Measurements from ENCODE around the gene FAT1.

FAT1 gene

GRCh38 chr4:186622788-186623464 is 100.7 kb downstream of the FAT1 start:
- Histone ChIP-seq H3K4me3 (ENCODE audit: low read depth, low read length) (no peak overlapping the region), H3K36me3 (ENCODE audit: control insufficient read depth in 2 of 2, insufficient read depth in 1 of 2, low read length in 2 of 2) (peaks cover 0 to 92% of the 10 kb centered on the region in 2 experiments; a peak in 1 of 3 replicates), H3K9me3 (ENCODE audit: control insufficient read depth, insufficient read depth, low read depth, low read length) (no peaks in the 10 kb centered on the region), H3K27ac (ENCODE audit: extremely low read depth, low read depth, low read length) (no peak overlapping the region), H3K4me1 (ENCODE audit: control insufficient read depth, insufficient read depth, low read length) (no peaks in the 10 kb centered on the region)
- ChIA-PET CTCF (interaction anchor here (0.7 to 1.0 kb wide), 2 partner anchors 29 to 97 kb away, joined by 3 read pairs; no protein-coding TSS in a partner anchor), POLR2A (no interaction called here)
- TF ChIP-seq KLF10 (tag by site-specific recombination; IDR thresholded peaks at IDR 0.05) (no peak), ZBTB6 (tag by site-specific recombination; IDR thresholded peaks at IDR 0.05) (no peak), ZBTB26 (tag by site-specific recombination; optimal IDR thresholded peaks at IDR 0.05) (no peak), ZNF433 (tag by site-specific recombination; IDR thresholded peaks at IDR 0.05; ENCODE audit: low read depth) (no peak), ZNF473 (tag by site-specific recombination; IDR thresholded peaks at IDR 0.05) (no peak), ZNF76 (tag by site-specific recombination; IDR thresholded peaks at IDR 0.05; ENCODE audit: borderline replicate concordance, low read depth) (no peak), ZNF211 (tag by site-specific recombination; IDR thresholded peaks at IDR 0.05; ENCODE audit: low read depth) (no peak), SP3 (tag by site-specific recombination; IDR thresholded peaks at IDR 0.05) (no peak), ZNF169 (tag by site-specific recombination; IDR thresholded peaks at IDR 0.05) (no peak), FEZF1 (tag by site-specific recombination; IDR thresholded peaks at IDR 0.05) (no peak), ZFP37 (tag by site-specific recombination; IDR thresholded peaks at IDR 0.05) (no peak), ZNF19 (tag by site-specific recombination; IDR thresholded peaks at IDR 0.05; ENCODE audit: low read depth) (no peak), ZNF626 (tag by site-specific recombination; IDR thresholded peaks at IDR 0.05) (no peak), SP2 (tag by site-specific recombination; IDR thresholded peaks at IDR 0.05) (no peak), ZNF548 (tag by site-specific recombination; IDR thresholded peaks at IDR 0.05) (no peak), IKZF3 (tag by site-specific recombination; IDR thresholded peaks at IDR 0.05) (no peak), ZNF704 (tag by site-specific recombination; IDR thresholded peaks at IDR 0.05) (no peak)

- CTCF ChIA-PET, result no interaction called here
- Histone ChIP-seq H3K36me3 (ENCODE audit: control insufficient read depth in 2 of 2, insufficient read depth in 1 of 2, low read length in 2 of 2) (peaks cover 0 to 87% of the 10 kb centered on the region in 2 experiments; a peak in 1 of 3 replicates), H3K27ac (ENCODE audit: extremely low read depth, low read depth, low read length) (no peak overlapping the region), H3K9me3 (ENCODE audit: control insufficient read depth, insufficient read depth, low read depth, low read length) (no peaks in the 10 kb centered on the region), H3K4me1 (ENCODE audit: control insufficient read depth, insufficient read depth, low read length) (no peaks in the 10 kb centered on the region), H3K4me3 (ENCODE audit: low read depth, low read length) (no peak overlapping the region)
- TF ChIP-seq ZNF121 (tag by site-specific recombination; IDR thresholded peaks at IDR 0.05), result no peak
- no peak for TF ChIP-seq ZBTB44 (tag by site-specific recombination; IDR thresholded peaks at IDR 0.05)
- TF ChIP-seq INSM2 (tag by site-specific recombination; IDR thresholded peaks at IDR 0.05), result no peak
- TF ChIP-seq ZBTB7A (tag by site-specific recombination; IDR thresholded peaks at IDR 0.05; ENCODE audit: low read depth), result no peak
- TF ChIP-seq ZIC2 (tag by site-specific recombination; IDR thresholded peaks at IDR 0.05), result no peak
- TF ChIP-seq ZNF416 (tag by site-specific recombination; IDR thresholded peaks at IDR 0.05), result no peak
- no peak for TF ChIP-seq ZNF639 (tag by site-specific recombination; IDR thresholded peaks at IDR 0.05)
- no peak for TF ChIP-seq ZNF24 (tag by site-specific recombination; IDR thresholded peaks at IDR 0.05)
- POLR2A ChIA-PET, result no interaction called here
Measured at GRCh38 chr4:186621959-186622553, 101.6 kb downstream of the FAT1 start.
